Forelimb muscle (tissue), 1 donor: Measurements from ENCODE around the gene MYF5. TPM values are rescaled to one million over a fixed set of nuclear protein-coding genes. Genes with fewer than 3 reads are reported as not detected.
"Not testable (repeated sequence)": the region's sequence is repeated elsewhere in the genome, so short reads cannot be mapped to it uniquely, and the experiment has no call there.

Source experiments
- DNase-seq: peaks from one replicate; pipeline ENCODE4 v3.0.0-alpha.2; 2013; ENCODE audit warnings: low read depth
- polyA plus RNA-seq: library from polyadenylated mRNA; unstranded; fragments of 120-200 nt; gene quantifications from one replicate; pipeline ENCODE4 v1.2.1, GENCODE V29; 2013; ENCODE audit not compliant: insufficient read length

MYF5 gene
- polyA plus RNA-seq: 25.0 TPM

- no peak for DNase-seq
Observed at GRCh38 chr12:80716696-80717469, at the start of gene MYF5. Gene MYF5 (plus strand): TSS chr12:80716912. CDS start chr12:80717064, 152 bp downstream.

DNA sequence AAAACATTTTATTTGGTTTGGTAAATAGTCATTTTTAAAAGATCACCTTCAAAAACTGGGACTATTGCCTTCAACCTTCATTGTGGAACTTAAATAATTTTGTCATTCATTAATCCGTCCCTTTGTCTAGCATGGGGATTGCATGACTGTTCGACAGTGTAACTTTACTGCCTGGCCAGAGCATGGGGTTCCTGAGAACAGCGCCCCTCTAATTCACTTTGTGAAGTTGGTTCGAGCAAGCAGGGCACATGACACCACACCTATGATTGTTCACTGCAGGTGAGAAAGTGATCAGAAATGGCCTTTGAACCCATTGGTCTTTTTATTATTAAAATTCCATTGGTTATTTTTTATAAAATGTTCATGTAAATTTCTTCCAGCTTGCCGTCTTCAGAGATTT lies 46.5 kb upstream of the MYF5 start:
- no peak for DNase-seq

- not testable (repeated sequence) for DNase-seq
Observed at GRCh38 chr12:80676042-80676636, 40.6 kb upstream of the MYF5 start.

DNA sequence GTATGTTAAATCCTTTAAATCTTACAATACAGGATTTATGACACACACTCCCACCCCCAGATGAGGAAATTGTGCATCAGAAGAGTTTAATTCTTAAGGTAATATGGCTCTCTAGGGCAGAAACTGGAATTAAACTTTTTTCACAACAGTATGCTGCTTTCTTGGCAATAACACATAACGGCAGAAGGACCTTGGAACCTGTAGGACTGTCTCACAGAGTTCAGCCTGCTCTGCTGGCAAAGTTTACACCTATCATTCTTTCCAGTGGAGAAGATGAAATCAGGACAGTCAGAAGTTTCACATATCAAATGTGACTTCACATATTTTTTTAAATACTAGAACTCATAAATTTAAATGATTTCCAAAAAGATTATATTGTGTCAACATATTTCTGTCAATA lies 39.9 kb upstream of the MYF5 start:
- no peak for DNase-seq

DNA sequence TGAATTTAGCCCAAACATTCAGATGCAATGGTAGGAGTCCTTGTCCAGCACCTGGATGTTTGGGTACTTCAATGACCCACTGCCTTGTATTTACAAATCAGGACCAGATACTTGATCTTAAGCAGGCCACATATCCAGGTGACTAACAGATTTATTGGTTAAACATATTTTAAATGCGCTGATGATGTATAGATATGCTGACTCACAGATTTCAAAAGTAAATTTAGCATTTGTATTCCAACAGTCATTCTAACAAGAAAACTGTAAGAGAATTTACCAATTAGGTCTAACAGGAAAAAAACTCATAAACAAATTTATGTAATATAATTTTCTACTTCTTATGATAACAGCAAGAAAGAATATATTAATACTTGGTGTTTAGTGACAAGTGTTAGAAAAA lies 38.7 kb upstream of the MYF5 start:
- DNase-seq: no peak

DNA sequence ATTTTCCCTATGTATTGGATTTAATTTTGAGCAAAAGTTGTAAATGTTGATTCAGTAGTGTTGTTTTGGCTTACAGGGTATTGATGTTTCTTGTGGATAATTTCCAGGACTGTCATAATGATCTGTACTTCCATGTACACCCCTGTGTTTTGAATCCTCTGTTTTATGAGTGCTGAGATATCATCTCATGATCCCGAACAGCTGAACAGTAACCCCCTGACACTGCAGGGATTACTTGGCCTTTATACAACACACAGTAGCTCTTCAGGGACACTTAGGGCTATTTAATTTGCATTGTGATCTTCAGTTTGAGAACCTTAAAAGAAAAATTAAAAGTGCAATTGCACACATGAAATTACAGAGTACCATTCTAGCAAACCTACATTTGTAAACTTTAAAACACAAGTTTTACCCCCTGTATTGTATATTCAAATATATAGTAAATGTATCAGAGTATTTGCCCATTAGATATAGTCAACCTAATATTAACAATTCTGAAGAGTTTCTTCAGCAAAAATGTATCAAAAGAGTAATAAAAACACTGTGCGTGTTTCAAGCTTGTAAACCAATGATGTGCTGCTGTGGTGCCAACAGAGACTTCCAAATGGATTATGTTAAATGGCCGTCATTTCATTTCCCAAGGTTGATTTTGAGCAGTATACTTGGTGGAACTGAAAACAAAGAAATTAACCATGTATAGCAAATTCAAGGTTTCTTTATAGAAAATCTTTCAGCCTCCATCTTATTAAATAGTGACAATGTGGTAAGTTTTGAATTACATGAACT lies 37.2 kb upstream of the MYF5 start:
- DNase-seq: no peak

GRCh38 chr12:80681287-80681686 lies 35.4 kb upstream of the MYF5 start:
- DNase-seq: no peak

DNA sequence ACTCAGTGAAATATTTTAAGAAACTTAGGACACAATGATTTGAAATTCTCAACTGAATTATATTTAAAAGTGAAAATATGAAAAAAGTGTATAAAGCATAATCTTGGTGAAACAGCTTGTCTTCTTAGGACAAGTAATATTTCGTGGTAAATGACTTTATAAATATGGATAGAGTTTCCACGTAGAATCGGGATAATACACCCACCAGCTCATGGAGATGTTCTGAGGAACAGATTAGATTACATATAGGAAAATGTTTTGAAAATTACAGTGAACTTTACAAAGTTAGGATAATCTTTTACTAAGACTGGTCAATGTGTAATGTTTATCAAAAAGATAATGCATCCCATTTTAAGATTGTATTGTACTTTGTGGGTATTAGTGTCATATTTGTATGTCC lies 34.9 kb upstream of the MYF5 start:
- no peak for DNase-seq

DNA sequence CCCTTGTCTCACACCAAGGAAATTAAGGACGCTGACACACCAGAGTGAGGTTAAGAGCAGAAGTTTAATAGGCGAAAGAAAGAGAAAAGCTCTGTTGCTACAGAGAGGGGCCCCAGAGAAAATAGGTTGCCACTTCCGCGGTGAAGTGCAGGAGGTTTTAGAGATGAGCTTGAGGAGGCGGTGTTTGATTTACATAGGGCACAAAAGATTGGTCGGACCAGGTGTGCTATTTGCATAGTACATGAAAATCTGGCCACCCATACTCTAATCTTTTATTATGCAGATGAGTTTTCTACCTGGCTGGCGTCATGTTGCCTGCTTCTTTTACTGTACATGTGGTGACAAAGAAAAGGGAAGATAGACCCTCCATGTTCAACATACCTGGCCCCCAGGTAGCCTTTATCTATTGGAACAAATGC lies 32.6 kb upstream of the MYF5 start:
- DNase-seq: no peak

GRCh38 chr12:80690090-80690489 lies 26.6 kb upstream of the MYF5 start:
- no peak for DNase-seq

- DNase-seq: no peak
Observed at GRCh38 chr12:80690513-80690912, 26.2 kb upstream of the MYF5 start.

- no peak for DNase-seq
Observed at GRCh38 chr12:80692114-80692513, 24.6 kb upstream of the MYF5 start.

DNA sequence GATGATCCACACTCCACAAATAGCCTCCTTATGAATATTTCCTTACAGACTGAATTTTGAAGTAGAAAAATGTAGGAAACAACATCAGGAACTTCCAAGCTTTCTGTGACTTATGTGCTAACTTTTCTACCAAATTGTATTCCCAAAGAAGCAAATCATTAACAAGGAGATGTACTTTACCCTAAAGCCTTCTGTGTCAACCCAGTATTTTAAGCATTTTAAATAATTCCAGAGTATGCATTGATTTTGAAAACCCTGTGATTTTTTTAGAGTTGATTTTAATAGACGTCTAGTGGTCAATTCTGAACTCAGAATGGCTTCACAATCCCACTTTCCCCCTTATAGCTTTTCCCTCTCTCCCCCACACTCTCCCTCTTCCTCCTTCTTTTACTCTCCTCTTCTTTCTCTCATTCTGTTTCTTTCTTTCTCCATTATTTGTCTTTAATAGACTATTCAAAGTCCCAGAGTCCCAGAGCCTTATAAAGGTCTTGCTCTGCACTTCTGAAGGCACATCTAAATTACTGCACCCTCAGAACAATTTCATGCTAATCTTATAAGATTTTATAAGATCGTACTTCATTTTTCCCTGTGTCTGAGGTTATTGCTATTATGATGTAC lies 19.3 kb upstream of the MYF5 start:
- no peak for DNase-seq

DNA sequence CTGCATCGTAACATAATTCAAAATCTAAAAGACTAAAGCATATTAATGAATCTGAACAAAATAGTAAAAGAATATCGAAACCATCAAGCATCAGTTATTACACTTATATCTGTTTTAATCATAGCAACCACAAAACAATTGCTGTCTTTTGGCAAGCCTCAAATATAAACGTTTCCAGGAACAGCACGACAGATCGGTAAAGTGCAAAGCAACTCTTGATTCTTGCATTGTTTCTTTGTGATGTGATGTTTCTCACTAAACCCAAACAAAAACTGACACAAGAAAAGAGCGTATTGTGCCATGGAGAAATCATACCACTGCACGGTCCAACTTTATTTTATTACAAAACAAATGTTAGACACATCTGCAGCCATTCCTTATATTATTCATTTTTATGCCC lies 18.5 kb upstream of the MYF5 start:
- no peak for DNase-seq

DNA sequence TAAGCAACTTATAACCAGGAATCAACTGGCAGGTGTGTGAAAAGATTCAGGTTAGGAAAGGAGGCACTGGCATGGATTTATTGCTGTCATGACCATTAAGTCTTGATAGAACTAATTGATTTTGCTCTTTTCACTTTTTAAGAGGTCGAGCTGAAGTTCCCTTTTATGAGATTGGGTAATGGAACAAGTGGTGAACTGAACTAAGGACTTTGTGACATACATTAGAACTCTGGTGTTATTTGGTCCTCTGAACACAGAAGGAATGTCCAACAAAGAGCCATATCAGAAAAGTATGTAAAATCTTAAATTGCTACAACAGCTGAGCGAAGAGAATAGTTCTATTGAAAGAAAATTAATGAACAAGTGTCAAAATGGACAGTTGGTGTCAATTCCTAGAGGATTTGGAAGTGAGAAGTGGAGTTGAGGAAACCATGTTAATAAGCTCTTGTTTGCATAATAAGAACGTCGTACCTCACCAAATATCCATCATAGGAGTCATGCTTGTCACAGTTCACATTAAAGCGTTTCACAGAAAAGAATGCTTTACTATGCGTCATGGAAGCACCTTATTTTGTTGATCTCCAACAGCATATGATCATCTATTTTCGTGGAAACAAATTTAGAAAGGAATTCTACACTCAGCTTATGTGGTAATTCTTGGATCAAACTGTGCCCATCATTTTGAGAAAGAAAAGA lies 17.7 kb upstream of the MYF5 start:
- DNase-seq: no peak

- no peak for DNase-seq
Observed at GRCh38 chr12:80700327-80700726, 16.4 kb upstream of the MYF5 start.

GRCh38 chr12:80701388-80701787 lies 15.3 kb upstream of the MYF5 start:
- no peak for DNase-seq

DNA sequence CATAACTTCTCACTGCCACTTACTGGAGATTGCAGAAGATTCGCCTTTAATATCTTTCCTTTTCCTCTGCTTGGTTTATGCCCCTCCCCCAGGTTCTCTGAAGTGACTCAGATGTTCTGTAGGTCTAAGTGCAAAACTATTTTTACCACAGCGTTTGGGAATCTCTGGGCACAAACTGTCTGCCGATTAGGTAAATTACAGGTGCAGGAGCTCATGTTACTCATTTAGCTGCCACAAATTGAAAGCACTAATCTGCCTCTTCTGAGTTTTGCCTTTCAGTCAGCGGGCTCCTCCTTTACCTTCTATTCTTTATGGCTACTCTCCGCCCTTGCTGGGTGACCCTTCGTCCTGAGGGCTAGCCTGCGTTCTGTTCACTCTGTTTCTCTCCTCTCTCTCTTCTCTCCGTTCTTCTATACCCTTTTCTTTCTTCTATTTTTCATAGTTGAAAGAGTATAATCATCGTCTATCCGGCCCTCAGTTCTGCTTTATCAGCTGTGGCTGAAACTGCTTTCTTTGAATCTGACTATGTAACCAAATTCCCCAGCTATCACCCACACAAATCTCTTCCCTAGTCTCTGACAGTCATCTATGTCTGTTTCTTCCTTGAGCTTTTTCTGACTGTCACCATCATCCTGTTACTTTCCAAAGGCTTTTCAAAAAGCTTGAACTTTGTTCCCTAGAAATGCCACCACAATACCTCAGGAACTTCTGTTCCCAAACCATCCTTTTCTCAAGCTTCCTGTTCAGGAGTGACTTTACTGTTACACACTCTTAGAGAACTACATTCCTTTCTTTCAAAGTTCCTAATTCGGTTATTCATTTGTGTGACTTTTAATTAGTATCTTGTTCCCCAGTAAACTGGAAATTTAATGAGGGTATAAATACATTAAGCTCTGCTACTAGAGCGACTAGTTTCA lies 13.6 kb upstream of the MYF5 start:
- DNase-seq: no peak

- DNase-seq: no peak
Observed at GRCh38 chr12:80704420-80704819, 12.3 kb upstream of the MYF5 start.

DNA sequence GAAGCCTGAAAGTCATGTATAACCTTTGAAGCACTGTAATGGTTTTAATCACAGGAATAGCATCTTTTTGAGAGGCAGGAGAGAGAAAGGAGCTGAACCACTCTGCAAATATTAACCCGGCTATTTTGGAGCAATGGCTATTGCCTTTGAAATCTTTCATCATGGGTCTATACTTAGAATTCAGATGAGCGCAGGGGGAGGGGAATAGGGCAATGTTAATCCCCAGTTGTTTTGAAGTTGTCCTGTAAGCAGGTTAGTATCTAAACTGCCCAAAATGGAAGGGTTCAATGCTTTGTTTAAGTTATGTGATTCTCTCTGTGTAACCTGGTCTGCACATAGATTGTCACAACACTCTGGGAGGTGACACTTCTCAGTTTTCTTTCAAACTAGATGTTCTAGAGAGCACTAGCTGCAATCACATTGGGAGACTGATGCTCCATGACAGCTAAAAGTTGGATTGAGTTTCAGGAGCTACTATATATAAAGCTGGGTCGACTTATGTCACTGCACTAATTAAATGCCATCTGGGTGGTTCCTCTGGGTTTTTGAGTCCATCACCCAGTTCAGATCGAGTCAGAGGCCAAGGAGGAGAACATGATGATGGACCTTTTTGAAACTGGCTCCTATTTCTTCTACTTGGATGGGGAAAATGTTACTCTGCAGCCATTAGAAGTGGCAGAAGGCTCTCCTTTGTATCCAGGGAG lies 9.4 kb upstream of the MYF5 start, which contains the start of gene MYF6:
Gene MYF6, plus strand, starts transcription at position 509 of the 704 bp plus-strand sequence. Its CDS starts 86 bp downstream, at position 595.
- no peak for DNase-seq
